ENCODE data around the gene ARG1. TPM values are rescaled to one million over a fixed set of nuclear protein-coding genes. Genes with fewer than 3 reads are reported as not detected.

The ARG1 gene
- total and polyA plus RNA-seq, 4 donors, result 238 to 1,194 (median 883) TPM

- no peak for TF ChIP-seq REST (IDR thresholded peaks at IDR 0.05)
- no peak for TF ChIP-seq TAF1 (conservative IDR thresholded peaks at IDR 0.05)
Observed at GRCh38 chr6:131587909-131588308, 14.9 kb downstream of the ARG1 start (continued).

DNA sequence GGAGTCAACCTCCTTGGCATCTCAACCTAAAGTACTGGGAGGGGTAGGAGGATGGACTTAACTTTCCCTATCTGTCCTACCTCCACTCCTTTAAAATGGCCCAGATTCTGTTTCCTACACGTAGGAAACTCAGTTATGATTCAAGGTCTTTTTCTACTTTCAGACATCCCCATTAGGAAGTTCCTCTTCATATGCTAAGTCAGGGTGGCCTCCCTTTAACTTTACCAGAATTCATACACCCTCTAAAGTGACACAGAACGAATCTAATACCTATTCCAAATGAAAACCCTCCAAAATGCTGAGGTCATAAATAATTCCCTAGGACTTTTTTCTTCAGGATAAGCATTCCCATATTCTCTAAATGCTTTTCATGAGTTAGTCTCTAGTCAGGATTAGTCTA lies 15.6 kb downstream of the ARG1 start:
- Histone ChIP-seq H3K4me1 (ENCODE audit: control insufficient read depth in 4 of 4, insufficient read depth in 4 of 4, low read length in 3 of 4) (no peaks in the 10 kb centered on the region), H3K36me3 (ENCODE audit: control insufficient read depth in 4 of 4, insufficient read depth in 3 of 4, low read depth in 1 of 4, low read length in 3 of 4) (peaks cover 2 to 59% (median 42%) of the 10 kb centered on the region in 4 donors), H3K9ac (ENCODE audit: low read depth in 1 of 2, low read length in 2 of 2) (no peak overlapping the region), H3K9me3 (ENCODE audit: control insufficient read depth in 4 of 4, low read length in 3 of 4) (no peaks in the 10 kb centered on the region), H3K4me3 (ENCODE audit: low read depth in 1 of 3, low read length in 3 of 3) (no peak overlapping the region), H3K27ac (ENCODE audit: low read depth in 1 of 2, low read length in 2 of 2) (no peak overlapping the region), H3K27me3 (ENCODE audit: control insufficient read depth in 4 of 4, insufficient read depth in 4 of 4, low read length in 3 of 4) (no peaks in the 10 kb centered on the region)
- 77% methylated on average over 2 of the region's 2 CpGs for WGBS
- no peak for DNase-seq (ENCODE audit: low spot score)
- no peak for TF ChIP-seq REST (IDR thresholded peaks at IDR 0.05)

- no peaks in the 10 kb centered on the region for H3K9me3 ChIP-seq (ENCODE audit: control insufficient read depth in 4 of 4, low read length in 3 of 4)
- DNase-seq (ENCODE audit: low spot score), result no peak
- no peak overlapping the region for H3K4me3 ChIP-seq (ENCODE audit: low read depth in 1 of 3, low read length in 3 of 3)
- WGBS, result 63% methylated on average over 2 of the region's 2 CpGs
- TF ChIP-seq FOXA1 (IDR thresholded peaks at IDR 0.05) (no peak), SP1 (IDR thresholded peaks at IDR 0.05) (no peak), GABPA (IDR thresholded peaks at IDR 0.05 in 1 of 2, conservative IDR thresholded peaks at IDR 0.05 in 1 of 2) (no peak), REST (IDR thresholded peaks at IDR 0.05) (no peak), NR2F2 (IDR thresholded peaks at IDR 0.05) (no peak), YY1 (IDR thresholded peaks at IDR 0.05) (no peak), EGR1 (IDR thresholded peaks at IDR 0.05; ENCODE audit: low read depth in 2 of 2) (no peak)
- TF ChIP-seq, protein P1, sequence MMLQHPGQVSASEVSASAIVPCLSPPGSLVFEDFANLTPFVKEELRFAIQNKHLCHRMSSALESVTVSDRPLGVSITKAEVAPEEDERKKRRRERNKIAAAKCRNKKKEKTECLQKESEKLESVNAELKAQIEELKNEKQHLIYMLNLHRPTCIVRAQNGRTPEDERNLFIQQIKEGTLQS (IDR thresholded peaks at IDR 0.05), result no peak
- TF ChIP-seq, protein P2, sequence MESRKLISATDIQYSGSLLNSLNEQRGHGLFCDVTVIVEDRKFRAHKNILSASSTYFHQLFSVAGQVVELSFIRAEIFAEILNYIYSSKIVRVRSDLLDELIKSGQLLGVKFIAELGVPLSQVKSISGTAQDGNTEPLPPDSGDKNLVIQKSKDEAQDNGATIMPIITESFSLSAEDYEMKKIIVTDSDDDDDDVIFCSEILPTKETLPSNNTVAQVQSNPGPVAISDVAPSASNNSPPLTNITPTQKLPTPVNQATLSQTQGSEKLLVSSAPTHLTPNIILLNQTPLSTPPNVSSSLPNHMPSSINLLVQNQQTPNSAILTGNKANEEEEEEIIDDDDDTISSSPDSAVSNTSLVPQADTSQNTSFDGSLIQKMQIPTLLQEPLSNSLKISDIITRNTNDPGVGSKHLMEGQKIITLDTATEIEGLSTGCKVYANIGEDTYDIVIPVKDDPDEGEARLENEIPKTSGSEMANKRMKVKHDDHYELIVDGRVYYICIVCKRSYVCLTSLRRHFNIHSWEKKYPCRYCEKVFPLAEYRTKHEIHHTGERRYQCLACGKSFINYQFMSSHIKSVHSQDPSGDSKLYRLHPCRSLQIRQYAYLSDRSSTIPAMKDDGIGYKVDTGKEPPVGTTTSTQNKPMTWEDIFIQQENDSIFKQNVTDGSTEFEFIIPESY (IDR thresholded peaks at IDR 0.05), result no peak
- no peak overlapping the region for H3K9ac ChIP-seq (ENCODE audit: low read depth in 1 of 2, low read length in 2 of 2)
- H3K36me3 ChIP-seq (ENCODE audit: control insufficient read depth in 4 of 4, insufficient read depth in 3 of 4, low read depth in 1 of 4, low read length in 3 of 4), result peaks cover 1 to 57% (median 39%) of the 10 kb centered on the region in 4 donors
- no peaks in the 10 kb centered on the region for H3K27me3 ChIP-seq (ENCODE audit: control insufficient read depth in 4 of 4, insufficient read depth in 4 of 4, low read length in 3 of 4)
- no peak overlapping the region for H3K27ac ChIP-seq (ENCODE audit: low read depth in 1 of 2, low read length in 2 of 2)
- H3K4me1 ChIP-seq (ENCODE audit: control insufficient read depth in 4 of 4, insufficient read depth in 4 of 4, low read length in 3 of 4), result peaks cover 0 to 2% (median 0%) of the 10 kb centered on the region in 4 donors
Observed at GRCh38 chr6:131592935-131593334, 19.9 kb downstream of the ARG1 start.

Data from liver (tissue), 9 donors.